Ishikawa (cell line): ENCODE measurements around the gene EN1.

ENCODE experiments used
- REST ChIP-seq: IDR thresholded peaks from 2 replicates; pipeline ENCODE4 v1.6.1; 2012; ENCODE audit warnings: low read depth, mild to moderate bottlenecking
- TAF1 ChIP-seq: IDR thresholded peaks from 2 replicates; pipeline ENCODE4 v1.6.1; 2012; ENCODE audit warnings: low read depth, mild to moderate bottlenecking
- TEAD4 ChIP-seq: IDR thresholded peaks from 2 replicates; pipeline ENCODE4 v1.6.1; 2012
- YY1 ChIP-seq: IDR thresholded peaks from 2 replicates; pipeline ENCODE4 v1.6.1; 2012; ENCODE audit warnings: low read depth
- TF ChIP-seq, protein P1 (sequence below): IDR thresholded peaks from 2 replicates; pipeline ENCODE4 v1.6.1; 2012

DNA sequence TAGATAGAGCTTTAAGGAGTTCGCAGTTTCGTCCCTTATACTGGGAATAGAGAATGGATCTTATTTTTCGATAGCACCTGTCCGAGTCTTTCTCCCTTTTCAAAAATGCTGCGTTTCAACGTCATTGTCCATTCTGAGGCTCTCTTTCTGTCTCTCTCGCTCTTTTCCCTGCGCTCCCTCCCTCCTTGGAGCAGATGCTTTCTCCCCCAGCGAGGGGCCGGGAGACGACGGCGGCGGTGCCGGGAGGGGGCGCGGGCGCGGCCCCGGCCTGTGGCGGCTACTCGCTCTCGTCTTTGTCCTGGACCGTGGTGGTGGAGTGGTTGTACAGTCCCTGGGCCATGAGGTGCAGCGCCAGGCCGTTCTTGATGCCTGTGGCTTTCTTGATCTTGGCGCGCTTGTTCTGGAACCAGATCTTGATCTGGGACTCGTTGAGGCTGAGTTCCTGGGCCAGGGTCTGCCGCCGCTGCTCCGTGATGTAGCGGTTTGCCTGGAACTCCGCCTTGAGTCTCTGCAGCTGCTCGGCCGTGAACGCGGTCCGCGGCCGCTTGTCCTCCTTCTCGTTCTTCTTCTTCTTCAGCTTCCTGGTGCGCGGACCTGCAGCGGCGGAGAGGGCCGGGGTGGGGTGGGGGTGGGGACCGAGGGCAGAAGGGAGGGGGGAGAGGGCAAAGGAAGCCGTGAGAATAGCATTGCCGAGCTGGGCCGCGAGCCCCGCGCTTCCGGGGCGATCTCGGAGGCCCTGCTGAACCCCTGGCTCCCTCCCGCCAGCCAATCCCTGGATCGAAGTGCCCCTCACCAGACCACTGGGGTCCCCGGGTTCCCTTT, 4.6 kb downstream of the EN1 start:
- TF ChIP-seq TAF1 (no peak), TEAD4 (no peak), REST (no peak), YY1 (no peak)
- TF ChIP-seq, protein P1, sequence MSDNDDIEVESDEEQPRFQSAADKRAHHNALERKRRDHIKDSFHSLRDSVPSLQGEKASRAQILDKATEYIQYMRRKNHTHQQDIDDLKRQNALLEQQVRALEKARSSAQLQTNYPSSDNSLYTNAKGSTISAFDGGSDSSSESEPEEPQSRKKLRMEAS = no peak
